Right atrium auricular region (tissue), 2 donors: ENCODE results near the gene NCOA7. TPM values are rescaled to one million over a fixed set of nuclear protein-coding genes. Genes with fewer than 3 reads are reported as not detected.
A peak's percentile ranks its signal among the peaks of the same experiment; 100 is the strongest.

Experiments used
- DNase-seq: peaks from one replicate; pipeline ENCODE4 v3.0.0-alpha.2; 2019; ENCODE audit warnings: low spot score
- H3K27ac ChIP-seq, 2 donors: fragments of 200-600 bp; sonication (generic); 1 replicate in 1 of 2; 2 replicates in 1 of 2; pipeline ENCODE4 v1.5.1; 2016 to 2019
- H3K27me3 ChIP-seq, 2 donors: fragments of 200-600 bp; sonication (generic); one replicate each; pipeline versions ENCODE4 v1.5.1 to v1.6.0; 2017 to 2019
- H3K36me3 ChIP-seq: fragments of 200-600 bp; sonication (generic); one replicate; pipeline ENCODE4 v1.5.1; 2016
- H3K4me1 ChIP-seq, 2 donors: fragments of 200-600 bp; sonication (generic); one replicate each; pipeline versions ENCODE4 v1.5.1 to v1.6.0; 2017 to 2019
- H3K4me3 ChIP-seq, 2 donors: fragments of 200-600 bp; sonication (generic); 1 replicate in 1 of 2; 2 replicates in 1 of 2; pipeline ENCODE4 v1.5.1; 2017 to 2019; ENCODE audit warnings: mild to moderate bottlenecking in 1 of 2, moderate library complexity in 1 of 2
- H3K9me3 ChIP-seq, 2 donors: fragments of 200-600 bp; sonication (generic); one replicate each; pipeline ENCODE4 v1.5.1; 2019
- total RNA-seq, 2 donors: library from RNA; depleted of rRNA; stranded (reverse); fragments of >200 nt; gene quantifications; one replicate each; pipeline ENCODE4 v1.1.0, GENCODE V29; 2016
- TF ChIP-seq, protein P1 (sequence below), 2 donors: fragments of 200-600 bp; sonication (generic); IDR thresholded peaks; one replicate each; pipeline ENCODE4 v1.5.1; 2019; ENCODE audit warnings: antibody characterized with exemption in 2 of 2

The NCOA7 gene
- total RNA-seq, 2 donors from 2014 or later = 12.2 to 12.7 TPM

DNA sequence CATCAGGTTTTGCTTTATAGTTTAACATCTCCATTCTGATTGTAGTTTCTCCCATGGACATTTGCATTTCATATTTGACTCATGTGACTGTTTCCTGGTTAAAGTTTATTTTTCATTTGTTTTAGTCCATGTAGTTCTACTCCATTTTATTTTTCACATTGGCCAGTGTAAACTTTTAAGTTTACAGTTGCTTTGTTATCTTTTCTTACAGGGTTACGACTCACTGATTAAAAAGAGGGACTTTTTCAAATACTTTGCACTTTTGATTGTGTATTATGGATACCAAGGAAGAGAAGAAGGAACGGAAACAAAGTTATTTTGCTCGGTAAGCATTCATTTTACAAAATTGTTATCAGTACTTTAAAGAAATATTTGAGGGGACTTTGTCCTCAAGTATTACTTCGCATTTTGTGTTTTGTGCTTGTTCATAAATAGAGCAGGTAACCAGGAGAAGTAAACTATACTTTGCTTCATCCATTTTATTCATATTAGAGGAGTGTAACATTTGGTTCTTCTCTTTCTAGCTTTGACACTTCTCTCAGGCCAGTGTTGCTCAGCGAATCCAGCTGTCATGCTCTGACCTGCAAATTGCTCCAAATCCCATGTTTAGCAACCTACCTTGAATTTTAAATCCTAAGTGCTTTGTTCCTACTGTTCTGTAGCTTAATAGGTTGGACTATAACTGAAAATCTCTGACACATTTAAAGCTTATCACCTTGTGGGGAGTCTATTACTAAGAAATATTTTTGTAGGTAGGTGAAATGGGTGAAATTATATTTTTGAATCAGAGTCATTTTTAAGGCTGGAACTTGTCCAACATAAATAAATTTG lies 24.5 kb downstream of the NCOA7 start:
- Histone ChIP-seq H3K4me1 (peaks cover 0 to 49% of the 10 kb centered on the region in 2 donors), H3K36me3 (no peaks in the 10 kb centered on the region), H3K9me3 (no peaks in the 10 kb centered on the region), H3K4me3 (no peak overlapping the region), H3K27ac (peak overlapping the region in 1 of 2 donors; percentile 17), H3K27me3 (no peaks in the 10 kb centered on the region)
- no peak for DNase-seq
- TF ChIP-seq, protein P1, sequence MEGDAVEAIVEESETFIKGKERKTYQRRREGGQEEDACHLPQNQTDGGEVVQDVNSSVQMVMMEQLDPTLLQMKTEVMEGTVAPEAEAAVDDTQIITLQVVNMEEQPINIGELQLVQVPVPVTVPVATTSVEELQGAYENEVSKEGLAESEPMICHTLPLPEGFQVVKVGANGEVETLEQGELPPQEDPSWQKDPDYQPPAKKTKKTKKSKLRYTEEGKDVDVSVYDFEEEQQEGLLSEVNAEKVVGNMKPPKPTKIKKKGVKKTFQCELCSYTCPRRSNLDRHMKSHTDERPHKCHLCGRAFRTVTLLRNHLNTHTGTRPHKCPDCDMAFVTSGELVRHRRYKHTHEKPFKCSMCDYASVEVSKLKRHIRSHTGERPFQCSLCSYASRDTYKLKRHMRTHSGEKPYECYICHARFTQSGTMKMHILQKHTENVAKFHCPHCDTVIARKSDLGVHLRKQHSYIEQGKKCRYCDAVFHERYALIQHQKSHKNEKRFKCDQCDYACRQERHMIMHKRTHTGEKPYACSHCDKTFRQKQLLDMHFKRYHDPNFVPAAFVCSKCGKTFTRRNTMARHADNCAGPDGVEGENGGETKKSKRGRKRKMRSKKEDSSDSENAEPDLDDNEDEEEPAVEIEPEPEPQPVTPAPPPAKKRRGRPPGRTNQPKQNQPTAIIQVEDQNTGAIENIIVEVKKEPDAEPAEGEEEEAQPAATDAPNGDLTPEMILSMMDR (IDR thresholded peaks at IDR 0.05) = no peak

DNA sequence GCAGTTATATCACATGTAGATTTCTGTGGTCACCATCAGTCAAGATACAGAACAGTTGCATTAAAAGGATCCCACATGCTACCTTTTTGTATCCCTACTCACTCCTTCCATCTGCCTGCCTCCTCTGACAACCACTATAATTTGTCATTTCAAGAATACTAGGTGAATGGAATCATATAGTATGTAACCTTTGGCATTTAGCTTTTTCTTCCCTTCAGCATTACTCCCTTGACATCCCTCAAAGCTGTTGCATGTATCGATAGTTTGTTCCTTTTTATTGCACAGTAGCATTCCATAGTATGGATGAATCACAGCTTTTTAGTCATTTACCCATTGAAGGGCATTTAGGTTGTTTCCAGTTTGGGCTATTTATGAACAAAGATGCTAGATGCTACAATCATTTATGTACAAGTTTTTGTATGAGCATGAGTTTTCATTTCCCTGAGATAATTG lies 26.1 kb downstream of the NCOA7 start:
- H3K9me3 ChIP-seq = no peaks in the 10 kb centered on the region
- peaks cover 0 to 51% of the 10 kb centered on the region in 2 donors for H3K4me1 ChIP-seq
- TF ChIP-seq, protein P1 (IDR thresholded peaks at IDR 0.05) = no peak
- no peak overlapping the region for H3K4me3 ChIP-seq
- DNase-seq = no peak
- no peak overlapping the region for H3K27ac ChIP-seq
- no peaks in the 10 kb centered on the region for H3K27me3 ChIP-seq
- H3K36me3 ChIP-seq = no peaks in the 10 kb centered on the region

DNA sequence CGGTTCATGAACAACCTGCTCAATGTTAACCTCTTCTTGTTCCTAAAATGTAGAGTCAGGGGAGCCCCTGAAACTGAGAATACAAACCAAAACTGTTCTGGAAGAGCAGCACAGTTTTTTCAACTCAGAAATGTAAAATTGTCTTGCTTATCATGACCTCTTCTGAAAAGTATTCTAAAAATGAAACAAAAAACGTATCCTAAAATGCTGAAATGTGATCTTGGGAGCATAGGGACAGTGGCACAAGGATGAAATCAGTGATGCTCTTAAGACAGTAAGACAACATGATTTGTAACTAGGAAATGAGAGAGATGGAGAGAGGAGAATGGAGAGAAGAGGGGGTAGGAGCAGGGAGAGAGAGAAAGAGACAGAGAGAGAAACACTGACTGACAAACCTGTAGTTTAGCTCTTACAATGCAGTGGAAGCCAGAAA lies 27.5 kb downstream of the NCOA7 start:
- no peaks in the 10 kb centered on the region for H3K27me3 ChIP-seq
- H3K36me3 ChIP-seq = no peaks in the 10 kb centered on the region
- no peaks in the 10 kb centered on the region for H3K9me3 ChIP-seq
- no peak overlapping the region for H3K4me3 ChIP-seq
- TF ChIP-seq, protein P1 (IDR thresholded peaks at IDR 0.05) = no peak
- no peak for DNase-seq
- H3K4me1 ChIP-seq = peaks cover 0 to 49% of the 10 kb centered on the region in 2 donors
- peak overlapping the region; percentile 24 to 63 for H3K27ac ChIP-seq

DNA sequence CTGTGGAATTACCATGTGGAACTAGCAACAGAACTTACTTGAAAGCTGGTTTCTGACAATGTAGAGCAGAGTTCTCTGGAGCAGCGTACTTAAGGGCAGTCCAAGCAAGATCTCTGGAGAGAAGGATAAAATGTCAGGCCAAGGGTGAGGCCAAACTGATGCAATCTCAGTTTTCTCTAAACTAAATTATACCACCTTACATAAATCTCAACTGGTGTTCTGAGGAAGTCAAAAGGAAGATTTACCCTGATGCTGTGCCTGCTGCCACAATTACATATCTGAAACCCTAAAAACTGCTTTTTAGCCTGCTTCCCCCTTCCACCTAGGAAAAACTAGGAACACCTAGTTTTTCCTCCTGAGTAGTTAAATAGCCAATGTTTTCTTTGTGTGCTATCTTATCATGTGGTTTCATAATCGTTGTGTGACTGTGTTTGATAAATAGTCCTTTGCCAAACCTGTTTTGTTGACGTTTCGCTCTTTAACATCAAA lies 28.1 kb downstream of the NCOA7 start:
- Histone ChIP-seq H3K4me3 (no peak overlapping the region), H3K4me1 (peaks cover 0 to 49% of the 10 kb centered on the region in 2 donors), H3K27me3 (no peaks in the 10 kb centered on the region), H3K9me3 (no peaks in the 10 kb centered on the region), H3K36me3 (no peaks in the 10 kb centered on the region), H3K27ac (peak overlapping the region; percentile 24 to 63)
- TF ChIP-seq, protein P1 (IDR thresholded peaks at IDR 0.05) = no peak
- DNase-seq = no peak

DNA sequence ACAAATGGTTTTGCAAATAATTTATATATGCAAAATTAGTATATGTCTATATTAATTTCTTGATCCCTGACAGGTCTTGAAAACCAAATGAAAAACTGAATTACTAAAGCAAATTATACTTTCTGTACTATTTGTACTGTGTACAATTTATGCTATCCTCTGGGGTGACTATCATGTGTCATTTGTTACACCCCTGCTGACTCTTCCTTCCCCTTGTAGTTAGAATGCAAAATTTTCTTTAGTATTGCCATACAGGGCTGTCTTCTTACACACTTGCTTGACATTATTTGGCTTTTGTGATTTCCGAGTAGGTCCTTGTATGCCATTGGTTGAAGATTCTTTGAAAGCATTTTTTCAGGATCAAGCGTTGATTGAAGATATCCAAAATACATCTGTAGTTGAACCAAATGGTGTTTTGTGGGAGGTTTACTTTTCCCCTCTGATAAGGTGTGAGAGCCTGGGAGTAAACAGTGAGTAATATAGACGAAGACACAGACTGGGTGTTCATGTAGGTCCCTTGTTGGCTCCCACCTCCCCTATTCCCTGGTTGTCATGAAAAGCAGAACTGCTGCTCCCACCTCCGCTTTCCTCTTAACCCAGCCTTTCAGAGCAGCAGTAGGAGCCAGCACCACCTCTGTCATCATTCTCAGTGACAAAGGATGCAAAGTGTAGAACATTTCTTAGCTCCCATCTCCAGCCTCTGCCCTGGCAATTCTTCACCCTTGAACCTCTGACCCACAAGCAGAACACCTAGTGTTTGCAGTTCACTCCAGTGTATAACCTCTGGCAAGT lies 29.0 kb downstream of the NCOA7 start:
- TF ChIP-seq, protein P1 (IDR thresholded peaks at IDR 0.05) = no peak
- no peaks in the 10 kb centered on the region for H3K36me3 ChIP-seq
- H3K27me3 ChIP-seq = no peaks in the 10 kb centered on the region
- no peaks in the 10 kb centered on the region for H3K9me3 ChIP-seq
- no peak for DNase-seq
- H3K27ac ChIP-seq = no peak overlapping the region
- peaks cover 0 to 41% of the 10 kb centered on the region in 2 donors for H3K4me1 ChIP-seq
- no peak overlapping the region for H3K4me3 ChIP-seq
